PC-9 (cell line): Measurements from ENCODE around the gene HPCAL1. TPM values are rescaled to one million over a fixed set of nuclear protein-coding genes. Genes with fewer than 3 reads are reported as not detected.

Source experiments
- BruUV-seq: library from RNA; stranded (reverse); fragments of 400-500 nt; replicated peaks from 2 replicates; lab custom pipeline; 2021; lab: Mats Ljungman, UMichigan
- CTCF ChIA-PET: fragments of 300-600 bp; sonication (Branson Sonifier 250); formaldehyde crosslinking; loops from one replicate; lab custom pipeline; 2022; ENCODE audit warnings: antibody characterized with exemption; lab: Charles Lee
- POLR2A ChIA-PET: fragments of 300-600 bp; sonication (Branson Sonifier 250); formaldehyde crosslinking; loops from one replicate; lab custom pipeline; 2022; ENCODE audit warnings: antibody characterized with exemption; ENCODE audit not compliant: unreplicated experiment; lab: Charles Lee
- DNase-seq, 2 experiments: peaks; one replicate each; pipeline versions ENCODE4 v3.0.0 to v3.0.0-alpha.2; 2015 to 2022; ENCODE audit warnings: mixed read lengths in 1 of 2
- H2AFZ ChIP-seq: fragments of 200-600 bp; sonication (generic); 2 replicates; pipeline ENCODE4 v1.8.1; 2017; ENCODE audit warnings: antibody characterized with exemption
- H3F3A ChIP-seq: fragments of 200-600 bp; sonication (generic); 2 replicates; pipeline ENCODE4 v1.8.1; 2017; ENCODE audit warnings: antibody characterized with exemption, mild to moderate bottlenecking, low read depth; ENCODE audit not compliant: insufficient read depth
- H3K27ac ChIP-seq: fragments of 200-600 bp; sonication (generic); 2 replicates; pipeline ENCODE4 v1.6.1; 2016; ENCODE audit warnings: mixed run types
- H3K27me3 ChIP-seq: fragments of 200-600 bp; sonication (generic); 2 replicates; pipeline ENCODE4 v1.6.1; 2016; ENCODE audit warnings: low read depth, mixed run types; ENCODE audit not compliant: insufficient read depth
- H3K36me3 ChIP-seq: fragments of 200-600 bp; sonication (generic); 2 replicates; pipeline ENCODE4 v1.6.1; 2016; ENCODE audit warnings: low read depth, mixed run types
- H3K4me1 ChIP-seq: fragments of 200-600 bp; sonication (generic); replicated peaks from 2 replicates; pipeline ENCODE4 v1.6.1; 2016; ENCODE audit warnings: mixed run types; ENCODE audit not compliant: insufficient read depth
- H3K4me2 ChIP-seq: fragments of 200-600 bp; sonication (generic); 2 replicates; pipeline ENCODE4 v1.6.1; 2017; ENCODE audit warnings: mixed run types
- H3K4me3 ChIP-seq: fragments of 200-600 bp; sonication (generic); 2 replicates; pipeline ENCODE4 v1.6.1; 2016; ENCODE audit warnings: mixed run types
- H3K79me2 ChIP-seq: fragments of 200-600 bp; sonication (generic); 2 replicates; pipeline ENCODE4 v1.6.1; 2017; ENCODE audit warnings: low read depth, mixed run types
- H3K9me2 ChIP-seq: fragments of 200-600 bp; sonication (generic); 2 replicates; pipeline ENCODE4 v1.8.1; 2017; ENCODE audit warnings: mild to moderate bottlenecking; ENCODE audit not compliant: insufficient read depth
- H3K9me3 ChIP-seq: fragments of 200-600 bp; sonication (generic); 2 replicates; pipeline ENCODE4 v1.8.1; 2016; ENCODE audit warnings: low read depth; ENCODE audit not compliant: insufficient read depth
- H4K20me1 ChIP-seq: fragments of 200-600 bp; sonication (generic); 2 replicates; pipeline ENCODE4 v1.8.1; 2017; ENCODE audit not compliant: insufficient read depth
- CTCF ChIP-seq: fragments of 200-600 bp; sonication (generic); conservative IDR thresholded peaks from 2 replicates; pipeline ENCODE4 v1.6.1; 2017; ENCODE audit warnings: mixed run types, antibody characterized with exemption, mild to moderate bottlenecking, moderate library complexity
- EZH2 ChIP-seq: fragments of 200-600 bp; sonication (generic); IDR thresholded peaks from 2 replicates; pipeline ENCODE4 v1.8.0; 2017; ENCODE audit warnings: antibody characterized with exemption, low read depth
- intact Hi-C: fragments of 100-400 bp; cut with micrococcal nuclease; formaldehyde crosslinking; loops from one replicate; pipeline ENCODE4 v1.10.0; 2022; ENCODE audit not compliant: unreplicated experiment
- total RNA-seq: library from RNA; stranded (reverse); gene quantifications from 2 replicates; pipeline ENCODE4 v1.2.3, GENCODE V29; 2021

Gene HPCAL1
- total RNA-seq, 1 experiment from 2014 or later, result 105 TPM

GRCh38 chr2:10278029-10278762 lies 24.5 kb upstream of the HPCAL1 start:
- Histone ChIP-seq H2AFZ (no peak overlapping the region), H3K4me1 (peaks cover 20% of the 10 kb centered on the region), H3F3A (peaks cover 27% of the 10 kb centered on the region), H3K4me2 (no peak overlapping the region), H3K9me2 (no peaks in the 10 kb centered on the region), H4K20me1 (no peaks in the 10 kb centered on the region), H3K4me3 (no peak overlapping the region), H3K9me3 (no peaks in the 10 kb centered on the region), H3K36me3 (no peaks in the 10 kb centered on the region), H3K79me2 (no peaks in the 10 kb centered on the region), H3K27me3 (no peaks in the 10 kb centered on the region), H3K27ac (no peak overlapping the region)
- intact Hi-C loops, result no loop called here
- CTCF ChIA-PET, result no interaction called here
- no TSS peak for BruUV-seq
- peak in 1 of 2 experiments; percentile 48 for DNase-seq
- no peak for TF ChIP-seq EZH2
- TF ChIP-seq CTCF, result no peak
- POLR2A ChIA-PET, result no interaction called here

GRCh38 chr2:10278763-10279471 lies 23.8 kb upstream of the HPCAL1 start:
- BruUV-seq, result no TSS peak
- H3K27ac ChIP-seq, result no peak overlapping the region
- no peaks in the 10 kb centered on the region for H4K20me1 ChIP-seq
- H3K9me3 ChIP-seq, result no peaks in the 10 kb centered on the region
- H3K9me2 ChIP-seq, result no peaks in the 10 kb centered on the region
- TF ChIP-seq CTCF (no peak), EZH2 (no peak)
- no peak overlapping the region for H3K4me2 ChIP-seq
- ChIA-PET POLR2A (no interaction called here), CTCF (no interaction called here)
- H2AFZ ChIP-seq, result no peak overlapping the region
- H3K4me1 ChIP-seq, result peaks cover 26% of the 10 kb centered on the region
- no peak overlapping the region for H3K4me3 ChIP-seq
- H3K27me3 ChIP-seq, result no peaks in the 10 kb centered on the region
- no peaks in the 10 kb centered on the region for H3K79me2 ChIP-seq
- peaks cover 33% of the 10 kb centered on the region for H3F3A ChIP-seq
- no peak for DNase-seq
- H3K36me3 ChIP-seq, result no peaks in the 10 kb centered on the region
- intact Hi-C loops, result no loop called here

GRCh38 chr2:10279472-10279870 lies 23.2 kb upstream of the HPCAL1 start:
- H3K36me3 ChIP-seq, result no peaks in the 10 kb centered on the region
- intact Hi-C loops, result no loop called here
- no peaks in the 10 kb centered on the region for H3K79me2 ChIP-seq
- CTCF ChIA-PET, result no interaction called here
- no peaks in the 10 kb centered on the region for H3K27me3 ChIP-seq
- no peaks in the 10 kb centered on the region for H3K9me3 ChIP-seq
- H3F3A ChIP-seq, result peaks cover 36% of the 10 kb centered on the region
- no peaks in the 10 kb centered on the region for H3K9me2 ChIP-seq
- no peak for DNase-seq
- TF ChIP-seq CTCF (no peak), EZH2 (no peak)
- H3K27ac ChIP-seq, result no peak overlapping the region
- H3K4me1 ChIP-seq, result peaks cover 32% of the 10 kb centered on the region
- no peak overlapping the region for H3K4me2 ChIP-seq
- H2AFZ ChIP-seq, result no peak overlapping the region
- POLR2A ChIA-PET, result no interaction called here
- H3K4me3 ChIP-seq, result no peak overlapping the region
- BruUV-seq, result no TSS peak
- no peaks in the 10 kb centered on the region for H4K20me1 ChIP-seq
